ENCODE results near the gene NSD1. TPM values are rescaled to one million over a fixed set of nuclear protein-coding genes. Genes with fewer than 3 reads are reported as not detected.

The NSD1 gene
- total and polyA plus RNA-seq, 7 donors: 6.0 to 56.2 (median 38.5) TPM

DNA sequence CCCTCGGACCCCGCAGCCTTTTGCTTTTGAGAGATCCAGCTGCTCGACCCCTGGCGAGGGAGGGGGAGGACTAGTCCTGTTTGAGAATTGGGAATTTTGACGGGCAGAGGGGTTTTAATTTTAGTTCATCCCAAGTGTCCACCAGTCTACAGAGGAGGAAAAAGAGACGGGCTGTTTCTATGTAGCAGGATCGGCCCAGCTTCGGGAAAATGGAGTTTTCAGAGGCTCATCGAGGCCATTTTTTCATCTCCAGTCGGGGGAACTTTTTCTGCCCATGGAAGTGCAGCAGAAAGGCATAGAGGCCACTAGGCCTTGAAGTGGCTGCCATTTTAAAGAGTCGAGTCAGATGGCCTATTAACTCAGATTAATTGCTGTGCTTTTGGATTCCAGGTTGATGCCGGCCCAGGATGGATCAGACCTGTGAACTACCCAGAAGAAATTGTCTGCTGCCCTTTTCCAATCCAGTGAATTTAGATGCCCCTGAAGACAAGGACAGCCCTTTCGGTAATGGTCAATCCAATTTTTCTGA is 1.2 kb downstream of the NSD1 start:
- ATAC-seq (no peak), DNase-seq (peak in 1 of 2 donors; percentile 16)
- H3K9me3 ChIP-seq: no peaks in the 10 kb centered on the region
- H3K4me1 ChIP-seq: peaks cover 40% of the 10 kb centered on the region
- peak overlapping the region; percentile 93 for H3K4me3 ChIP-seq
- no peaks in the 10 kb centered on the region for H3K27me3 ChIP-seq (ENCODE audit: insufficient read depth in 3 of 3, low read length in 2 of 3)
- H3K36me3 ChIP-seq (ENCODE audit: insufficient read depth in 1 of 2, low read depth in 1 of 2): peaks cover 3 to 44% of the 10 kb centered on the region in 2 donors
- intact Hi-C loops (cut with DNase I): loop anchor here in 1 of 2 donors (2.0 to 5.0 kb wide), 2 partner anchors 18 to 168 kb away; partner anchors contain the start of genes PRELID1 and RAB24
- TF ChIP-seq, protein P1, sequence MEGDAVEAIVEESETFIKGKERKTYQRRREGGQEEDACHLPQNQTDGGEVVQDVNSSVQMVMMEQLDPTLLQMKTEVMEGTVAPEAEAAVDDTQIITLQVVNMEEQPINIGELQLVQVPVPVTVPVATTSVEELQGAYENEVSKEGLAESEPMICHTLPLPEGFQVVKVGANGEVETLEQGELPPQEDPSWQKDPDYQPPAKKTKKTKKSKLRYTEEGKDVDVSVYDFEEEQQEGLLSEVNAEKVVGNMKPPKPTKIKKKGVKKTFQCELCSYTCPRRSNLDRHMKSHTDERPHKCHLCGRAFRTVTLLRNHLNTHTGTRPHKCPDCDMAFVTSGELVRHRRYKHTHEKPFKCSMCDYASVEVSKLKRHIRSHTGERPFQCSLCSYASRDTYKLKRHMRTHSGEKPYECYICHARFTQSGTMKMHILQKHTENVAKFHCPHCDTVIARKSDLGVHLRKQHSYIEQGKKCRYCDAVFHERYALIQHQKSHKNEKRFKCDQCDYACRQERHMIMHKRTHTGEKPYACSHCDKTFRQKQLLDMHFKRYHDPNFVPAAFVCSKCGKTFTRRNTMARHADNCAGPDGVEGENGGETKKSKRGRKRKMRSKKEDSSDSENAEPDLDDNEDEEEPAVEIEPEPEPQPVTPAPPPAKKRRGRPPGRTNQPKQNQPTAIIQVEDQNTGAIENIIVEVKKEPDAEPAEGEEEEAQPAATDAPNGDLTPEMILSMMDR (IDR thresholded peaks at IDR 0.05): no peak
- H3K27ac ChIP-seq: peak overlapping the region; percentile 82
- 7 to 12% (median 9%) methylated on average over 13 of the region's 13 CpGs for WGBS, 3 donors

DNA sequence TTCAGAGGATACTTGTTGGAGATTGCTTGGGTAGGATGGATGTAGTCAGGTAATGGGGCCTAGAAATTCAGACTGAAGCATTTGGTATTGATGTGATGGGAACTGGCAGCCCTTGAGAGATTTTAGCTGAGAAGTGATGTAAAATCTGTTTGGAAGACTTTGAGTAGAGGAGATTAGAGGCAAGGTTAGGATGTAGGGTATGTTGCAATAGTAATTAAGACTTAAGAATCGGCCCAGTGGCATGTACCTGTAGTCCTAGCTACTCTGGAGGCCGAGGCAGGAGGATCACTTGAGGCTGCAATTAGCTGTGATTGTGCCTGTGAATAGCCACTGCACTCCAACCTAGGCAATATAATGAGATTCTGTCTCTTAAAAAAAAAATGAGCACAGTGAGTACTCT is 6.7 kb downstream of the NSD1 start:
- Histone ChIP-seq H3K27ac (no peak overlapping the region), H3K27me3 (ENCODE audit: insufficient read depth in 3 of 3, low read length in 2 of 3) (no peaks in the 10 kb centered on the region), H3K9me3 (no peaks in the 10 kb centered on the region), H3K4me1 (peaks cover 66% of the 10 kb centered on the region), H3K36me3 (ENCODE audit: insufficient read depth in 1 of 2, low read depth in 1 of 2) (peaks cover 3 to 70% of the 10 kb centered on the region in 2 donors), H3K4me3 (no peak overlapping the region)
- intact Hi-C loops (cut with DNase I): no loop called here
- TF ChIP-seq, protein P1 (IDR thresholded peaks at IDR 0.05): no peak
- DNase-seq: no peak
- WGBS, 3 donors: 83 to 88% (median 86%) methylated on average over 2 of the region's 2 CpGs
- ATAC-seq: no peak

DNA sequence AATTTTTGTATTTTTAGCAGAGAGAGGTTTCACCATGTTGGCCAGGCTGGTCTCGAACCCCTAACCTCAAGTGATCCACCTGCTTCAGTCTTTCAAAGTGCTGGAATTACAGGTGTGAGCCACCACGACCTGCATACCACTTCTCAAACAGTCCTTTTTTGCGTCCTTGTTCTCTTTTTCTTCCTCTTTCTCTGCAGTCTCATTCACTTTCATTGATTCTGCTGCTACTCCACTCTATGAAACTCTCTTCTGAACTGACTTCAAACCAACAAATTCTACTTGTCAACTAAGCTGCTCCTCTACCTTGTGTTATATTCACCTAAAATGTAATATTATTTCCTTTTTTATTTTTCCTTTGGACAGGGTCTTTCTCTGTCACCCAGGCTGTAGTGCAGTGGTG is 7.9 kb downstream of the NSD1 start:
- WGBS, 3 donors: 81 to 85% (median 83%) methylated on average over 3 of the region's 3 CpGs
- TF ChIP-seq, protein P1 (IDR thresholded peaks at IDR 0.05): no peak
- no peak for ATAC-seq
- no peaks in the 10 kb centered on the region for H3K9me3 ChIP-seq
- H3K27me3 ChIP-seq (ENCODE audit: insufficient read depth in 3 of 3, low read length in 2 of 3): no peaks in the 10 kb centered on the region
- peaks cover 0 to 59% of the 10 kb centered on the region in 2 donors for H3K36me3 ChIP-seq (ENCODE audit: insufficient read depth in 1 of 2, low read depth in 1 of 2)
- intact Hi-C loops (cut with DNase I): no loop called here
- no peak overlapping the region for H3K4me3 ChIP-seq
- no peak overlapping the region for H3K27ac ChIP-seq
- DNase-seq: peak in 1 of 2 donors; percentile 8
- peaks cover 55% of the 10 kb centered on the region for H3K4me1 ChIP-seq

DNA sequence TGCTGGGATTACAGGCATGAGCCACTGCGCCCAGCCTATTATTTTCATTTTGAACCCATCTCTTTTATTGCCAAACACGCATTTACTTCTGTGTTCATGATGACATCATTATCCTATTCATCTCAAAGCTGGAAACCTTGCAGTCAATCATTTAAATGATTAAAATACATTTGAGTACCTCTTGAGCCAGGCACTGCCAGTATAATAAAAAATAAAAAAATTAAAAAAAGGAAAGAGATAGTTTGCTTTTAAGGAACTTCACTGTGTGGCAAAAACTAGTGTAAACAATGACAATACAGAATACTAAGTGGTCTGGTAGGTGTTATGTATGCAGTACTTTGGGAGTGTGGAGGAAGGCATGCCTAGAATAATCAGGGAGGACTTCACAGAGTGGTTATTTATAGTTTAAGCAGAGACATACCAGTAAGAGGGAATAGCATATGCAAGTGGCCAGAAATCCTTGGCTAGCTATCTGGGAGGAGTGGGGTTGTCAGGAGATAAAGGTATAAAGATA is 8.6 kb downstream of the NSD1 start:
- ATAC-seq: peak in 3 of 4 donors; percentile 56 to 74 (median 73)
- WGBS, 3 donors: 87 to 93% (median 90%) methylated on average over 2 of the region's 2 CpGs
- Histone ChIP-seq H3K4me3 (no peak overlapping the region), H3K27ac (no peak overlapping the region), H3K4me1 (peaks cover 48% of the 10 kb centered on the region), H3K27me3 (ENCODE audit: insufficient read depth in 3 of 3, low read length in 2 of 3) (no peaks in the 10 kb centered on the region), H3K36me3 (ENCODE audit: insufficient read depth in 1 of 2, low read depth in 1 of 2) (peaks cover 0 to 58% of the 10 kb centered on the region in 2 donors), H3K9me3 (no peaks in the 10 kb centered on the region)
- intact Hi-C loops (cut with DNase I): no loop called here
- TF ChIP-seq, protein P1 (IDR thresholded peaks at IDR 0.05): no peak
- no peak for DNase-seq
